ENCODE results near the gene STPG1. TPM values are rescaled to one million over a fixed set of nuclear protein-coding genes. Genes with fewer than 3 reads are reported as not detected.

STPG1 gene
- total RNA-seq, 4 donors from 2014 or later, result 2.2 to 5.6 (median 4.1) TPM

GRCh38 chr1:24327891-24328290 lies 85.7 kb downstream of the STPG1 start:
- peaks cover 0 to under 1% (median 0%) of the 10 kb centered on the region in 4 donors for H3K4me1 ChIP-seq
- no peak overlapping the region for H3K27ac ChIP-seq (replicated peaks in 1 of 4)
- H3K9me3 ChIP-seq, result no peaks in the 10 kb centered on the region
- DNase-seq (ENCODE audit: extremely low spot score), result no peak
- TF ChIP-seq EP300 (IDR thresholded peaks at IDR 0.05) (no peak), POLR2AphosphoS5 (IDR thresholded peaks at IDR 0.05) (no peak), POLR2A (IDR thresholded peaks at IDR 0.05; ENCODE audit: low read depth) (no peak), CTCF (IDR thresholded peaks at IDR 0.05) (no peak)
- H3K27me3 ChIP-seq, result no peaks in the 10 kb centered on the region
- no peaks in the 10 kb centered on the region for H3K36me3 ChIP-seq
- no peak overlapping the region for H3K4me3 ChIP-seq
- 80% methylated on average over 2 of the region's 2 CpGs for WGBS
- intact Hi-C loops (cut with DNase I), result no loop called here

GRCh38 chr1:24327486-24327885 lies 86.1 kb downstream of the STPG1 start:
- intact Hi-C loops (cut with DNase I), result no loop called here
- Histone ChIP-seq H3K27me3 (no peaks in the 10 kb centered on the region), H3K36me3 (no peaks in the 10 kb centered on the region), H3K27ac (replicated peaks in 1 of 4) (no peak overlapping the region), H3K4me3 (no peak overlapping the region), H3K4me1 (peaks cover 0 to 5% (median 2%) of the 10 kb centered on the region in 4 donors), H3K9me3 (no peaks in the 10 kb centered on the region)
- no peak for DNase-seq (ENCODE audit: extremely low spot score)
- TF ChIP-seq EP300 (IDR thresholded peaks at IDR 0.05) (no peak), POLR2A (IDR thresholded peaks at IDR 0.05; ENCODE audit: low read depth) (no peak), CTCF (IDR thresholded peaks at IDR 0.05) (no peak), POLR2AphosphoS5 (IDR thresholded peaks at IDR 0.05) (no peak)

- Histone ChIP-seq H3K27ac (replicated peaks in 1 of 4) (no peak overlapping the region), H3K27me3 (peaks cover 0 to 5% (median 0%) of the 10 kb centered on the region in 4 donors), H3K4me1 (peaks cover 7 to 21% (median 15%) of the 10 kb centered on the region in 4 donors), H3K9me3 (no peaks in the 10 kb centered on the region), H3K4me3 (no peak overlapping the region), H3K36me3 (no peaks in the 10 kb centered on the region)
- TF ChIP-seq EP300 (IDR thresholded peaks at IDR 0.05) (no peak), POLR2AphosphoS5 (IDR thresholded peaks at IDR 0.05) (no peak), CTCF (IDR thresholded peaks at IDR 0.05) (no peak), POLR2A (IDR thresholded peaks at IDR 0.05; ENCODE audit: low read depth) (no peak)
- intact Hi-C loops (cut with DNase I), result no loop called here
- WGBS, result 84% methylated on average over 5 of the region's 7 CpGs
- no peak for DNase-seq (ENCODE audit: extremely low spot score)
These were observed 87.8 kb downstream of the STPG1 start for GRCh38 chr1:24325587-24326449.

GRCh38 chr1:24324903-24325302 lies 88.7 kb downstream of the STPG1 start:
- no peak overlapping the region for H3K4me3 ChIP-seq
- intact Hi-C loops (cut with DNase I), result no loop called here
- H3K36me3 ChIP-seq, result no peaks in the 10 kb centered on the region
- H3K27ac ChIP-seq (replicated peaks in 1 of 4), result no peak overlapping the region
- H3K4me1 ChIP-seq, result peaks cover 7 to 21% (median 15%) of the 10 kb centered on the region in 4 donors
- no peak for TF ChIP-seq POLR2AphosphoS5 (IDR thresholded peaks at IDR 0.05)
- TF ChIP-seq CTCF (IDR thresholded peaks at IDR 0.05), result no peak
- TF ChIP-seq POLR2A (IDR thresholded peaks at IDR 0.05; ENCODE audit: low read depth), result no peak
- TF ChIP-seq EP300 (IDR thresholded peaks at IDR 0.05), result no peak
- no peaks in the 10 kb centered on the region for H3K9me3 ChIP-seq
- no peak for DNase-seq (ENCODE audit: extremely low spot score)
- peaks cover 0 to 5% (median 0%) of the 10 kb centered on the region in 4 donors for H3K27me3 ChIP-seq
- WGBS, result 89% methylated on average over 5 of the region's 6 CpGs
